H9 (cell line): Measurements from ENCODE around the gene MAD1L1. TPM values are rescaled to one million over a fixed set of nuclear protein-coding genes. Genes with fewer than 3 reads are reported as not detected.

Source experiments
- DNase-seq: peaks from one replicate; pipeline ENCODE4 v3.0.0-alpha.2; 2017
- H2AFZ ChIP-seq: one replicate; pipeline ENCODE4 v1.6.1; 2013; ENCODE audit warnings: mild to moderate bottlenecking, low read length, control low read depth, moderate library complexity
- H2AK5ac ChIP-seq: 2 replicates; pipeline ENCODE4 v1.6.1; 2013; ENCODE audit warnings: low read length, control low read depth, mixed read lengths; ENCODE audit not compliant: insufficient read length
- H2BK120ac ChIP-seq: one replicate; pipeline ENCODE4 v1.6.1; 2013; ENCODE audit warnings: low read depth, mild to moderate bottlenecking, low read length, control low read depth, inconsistent platforms; ENCODE audit not compliant: poor library complexity, severe bottlenecking
- H2BK12ac ChIP-seq: 2 replicates; pipeline ENCODE4 v1.6.1; 2013; ENCODE audit warnings: low read length, control low read depth, mixed read lengths, low read depth; ENCODE audit not compliant: insufficient read length
- H2BK15ac ChIP-seq: 2 replicates; pipeline ENCODE4 v1.6.1; 2013; ENCODE audit warnings: low read depth, low read length, control low read depth
- H2BK20ac ChIP-seq: one replicate; pipeline ENCODE4 v1.6.1; 2013; ENCODE audit warnings: low read depth, mild to moderate bottlenecking, low read length, control low read depth, inconsistent platforms; ENCODE audit not compliant: poor library complexity, severe bottlenecking
- H2BK5ac ChIP-seq: 2 replicates; pipeline ENCODE4 v1.6.1; 2013; ENCODE audit warnings: low read length, control low read depth, mixed read lengths; ENCODE audit not compliant: insufficient read length
- H3K14ac ChIP-seq: 2 replicates; pipeline ENCODE4 v1.6.1; 2013; ENCODE audit warnings: low read length, control low read depth; ENCODE audit not compliant: insufficient read depth
- H3K18ac ChIP-seq: 2 replicates; pipeline ENCODE4 v1.6.1; 2013; ENCODE audit warnings: low read depth, mild to moderate bottlenecking, mixed read lengths, low read length, control low read depth; ENCODE audit not compliant: insufficient read length
- H3K23ac ChIP-seq: 2 replicates; pipeline ENCODE4 v1.6.1; 2013; ENCODE audit warnings: low read length, control low read depth, mixed read lengths, low read depth; ENCODE audit not compliant: insufficient read length
- H3K23me2 ChIP-seq: 2 replicates; pipeline ENCODE4 v1.6.1; 2013; ENCODE audit warnings: low read depth, mild to moderate bottlenecking, mixed read lengths, low read length, control low read depth; ENCODE audit not compliant: insufficient read length, poor library complexity, severe bottlenecking
- H3K27ac ChIP-seq: 2 replicates; pipeline ENCODE4 v1.5.1; 2013; ENCODE audit warnings: low read length, control low read depth, mixed read lengths, low read depth; ENCODE audit not compliant: insufficient read length
- H3K27me3 ChIP-seq: 2 replicates; pipeline ENCODE4 v1.6.1; 2013; ENCODE audit warnings: low read length, control low read depth, inconsistent platforms; ENCODE audit not compliant: insufficient read depth
- H3K4ac ChIP-seq: 2 replicates; pipeline ENCODE4 v1.6.1; 2013; ENCODE audit warnings: low read depth, mild to moderate bottlenecking, control low read depth, inconsistent platforms, low read length, moderate library complexity
- H3K4me1 ChIP-seq: 2 replicates; pipeline ENCODE4 v1.6.1; 2013; ENCODE audit warnings: low read length, control low read depth, inconsistent platforms; ENCODE audit not compliant: insufficient read depth
- H3K4me2 ChIP-seq: 2 replicates; pipeline ENCODE4 v1.6.1; 2013; ENCODE audit warnings: low read length, control low read depth, mixed read lengths; ENCODE audit not compliant: insufficient read length, insufficient read depth
- H3K56ac ChIP-seq: 2 replicates; pipeline ENCODE4 v1.6.1; 2013; ENCODE audit warnings: low read depth, mild to moderate bottlenecking, mixed read lengths, low read length, control low read depth; ENCODE audit not compliant: insufficient read length
- H3K79me1 ChIP-seq: 2 replicates; pipeline ENCODE4 v1.6.1; 2013; ENCODE audit warnings: low read depth, mild to moderate bottlenecking, moderate library complexity, low read length, control low read depth, inconsistent platforms; ENCODE audit not compliant: insufficient read depth, poor library complexity, severe bottlenecking
- H3K79me2 ChIP-seq: 2 replicates; pipeline ENCODE4 v1.6.1; 2013; ENCODE audit warnings: low read length, control low read depth, inconsistent platforms; ENCODE audit not compliant: insufficient read depth
- H3K9ac ChIP-seq: 2 replicates; pipeline ENCODE4 v1.6.1; 2013; ENCODE audit warnings: low read length, control low read depth, mixed read lengths; ENCODE audit not compliant: insufficient read length; ENCODE audit errors: extremely low read depth
- H3K9me3 ChIP-seq: one replicate; pipeline ENCODE4 v1.6.1; 2013; ENCODE audit warnings: low read depth, low read length, inconsistent platforms; ENCODE audit not compliant: control insufficient read depth
- H3T11ph ChIP-seq: one replicate; pipeline ENCODE4 v1.6.1; 2013; ENCODE audit warnings: mild to moderate bottlenecking, low read length, control low read depth, inconsistent platforms
- H4K20me1 ChIP-seq: one replicate; pipeline ENCODE4 v1.6.1; 2013; ENCODE audit not compliant: control insufficient read depth, insufficient read length, insufficient read depth
- H4K5ac ChIP-seq: 2 replicates; pipeline ENCODE4 v1.6.1; 2013; ENCODE audit warnings: low read depth, mild to moderate bottlenecking, mixed read lengths, low read length, control low read depth; ENCODE audit not compliant: insufficient read length
- H4K8ac ChIP-seq: replicated peaks from 2 replicates; pipeline ENCODE4 v1.6.1; 2013; ENCODE audit warnings: low read length, control low read depth, mixed read lengths, low read depth; ENCODE audit not compliant: insufficient read length
- H4K91ac ChIP-seq: 2 replicates; pipeline ENCODE4 v1.6.1; 2013; ENCODE audit warnings: low read depth, mild to moderate bottlenecking, moderate library complexity, mixed read lengths, low read length, control low read depth; ENCODE audit not compliant: insufficient read length
- H3K27ac Mint-ChIP-seq, 3 experiments: 2 replicates in 2 of 3; 3 replicates in 1 of 3; pipeline ENCODE4 v1.8.0; 2020 to 2021; ENCODE audit warnings: mixed read lengths in 3 of 3, mild to moderate bottlenecking in 1 of 3, moderate library complexity in 1 of 3
- H3K27me3 Mint-ChIP-seq: 2 replicates; pipeline ENCODE4 v1.8.0; 2021; ENCODE audit warnings: low read depth, mild to moderate bottlenecking, moderate library complexity, mixed read lengths
- H3K36me3 Mint-ChIP-seq, 3 experiments: 2 replicates in 2 of 3; 3 replicates in 1 of 3; pipeline ENCODE4 v1.8.0; 2020 to 2021; ENCODE audit warnings: low read depth in 3 of 3, mixed read lengths in 3 of 3; ENCODE audit not compliant: insufficient read depth in 1 of 3
- H3K4me1 Mint-ChIP-seq, 2 experiments: 2 replicates each; pipeline ENCODE4 v1.8.0; 2020; ENCODE audit warnings: mixed read lengths in 2 of 2
- H3K4me3 Mint-ChIP-seq, 2 experiments: 2 replicates in 1 of 2; 3 replicates in 1 of 2; pipeline ENCODE4 v1.8.0; 2020 to 2021; ENCODE audit warnings: mild to moderate bottlenecking in 2 of 2, mixed read lengths in 2 of 2, moderate library complexity in 1 of 2
- H3K9me3 Mint-ChIP-seq, 2 experiments: 2 replicates in 1 of 2; 3 replicates in 1 of 2; pipeline ENCODE4 v1.8.0; 2020; ENCODE audit warnings: mild to moderate bottlenecking in 2 of 2, mixed read lengths in 2 of 2, moderate library complexity in 1 of 2
- CTCF ChIP-seq: fragments of 200-600 bp; sonication (generic); conservative IDR thresholded peaks from 3 replicates; pipeline ENCODE4 v1.8.0; 2021; ENCODE audit warnings: antibody characterized with exemption, mild to moderate bottlenecking
- whole genome bisulfite sequencing: extraction: QIAGEN DNeasy Blood & Tissue Kit; methylation state at CpG from one replicate; pipeline ENCODE4 v1.1.7; 2013; ENCODE audit warnings: missing lambda C conversion rate, low lambda C conversion rate, mixed read lengths; ENCODE audit not compliant: insufficient read length; ENCODE audit errors: extremely low coverage; 5-methylcytosine and 5-hydroxymethylcytosine counted together
- total RNA-seq: library from RNA; stranded (reverse); gene quantifications from 2 replicates; pipeline ENCODE4 v1.2.1, GENCODE V29; 2021

Gene MAD1L1
- total RNA-seq, 1 experiment from 2014 or later: 39.0 TPM

DNA sequence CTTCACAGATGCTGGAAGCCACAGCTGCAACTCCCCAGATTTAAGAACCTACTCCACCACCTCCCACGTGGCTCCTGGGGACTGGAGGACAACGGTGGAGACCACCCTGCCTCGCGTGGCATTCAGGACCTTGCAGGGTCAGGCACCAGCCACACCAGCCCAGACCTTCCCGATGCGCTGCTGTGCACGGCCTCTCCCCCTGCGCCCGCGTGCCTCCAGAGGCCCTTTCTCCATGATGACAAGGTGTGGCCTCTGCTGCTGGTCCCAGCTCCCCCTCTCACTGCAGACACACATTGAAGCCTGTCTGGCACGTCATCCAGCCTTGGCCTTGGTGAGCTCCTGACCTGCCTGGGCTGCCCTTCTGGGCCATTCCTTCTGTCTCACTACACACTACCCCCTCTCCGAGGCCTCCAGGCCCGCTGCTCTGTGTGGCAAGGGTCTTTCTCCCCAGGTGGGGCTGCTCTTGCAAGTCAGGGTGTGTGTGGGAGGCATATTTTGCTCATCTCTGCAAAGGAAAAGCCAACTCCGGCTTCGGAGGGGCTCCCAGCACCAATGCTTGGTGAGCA, 254.8 kb downstream of the MAD1L1 start:
- Mint-ChIP-seq H3K27me3 (no peaks in the 10 kb centered on the region), H3K27ac (peak overlapping the region in 1 of 3 experiments; percentile 74; a peak in 2 of 7 replicates), H3K36me3 (peaks cover 24 to 37% (median 28%) of the 10 kb centered on the region in 3 experiments), H3K9me3 (peaks cover 16 to 20% of the 10 kb centered on the region in 2 experiments), H3K4me1 (peaks cover 2 to 8% of the 10 kb centered on the region in 2 experiments; a peak in 2 of 4 replicates), H3K4me3 (no peak overlapping the region)
- no peak overlapping the region for H3K4ac ChIP-seq
- H4K20me1 ChIP-seq: no peaks in the 10 kb centered on the region
- H2BK20ac ChIP-seq: no peak overlapping the region
- no peak overlapping the region for H2BK15ac ChIP-seq
- peaks cover 5% of the 10 kb centered on the region for H3K9me3 ChIP-seq
- H3K27me3 ChIP-seq: no peaks in the 10 kb centered on the region
- no peaks in the 10 kb centered on the region for H3K4me1 ChIP-seq
- no peak for TF ChIP-seq CTCF
- no peak overlapping the region; the same call in 1 of the 2 replicates for H3K14ac ChIP-seq
- H3K23ac ChIP-seq: no peak overlapping the region
- no peak overlapping the region for H4K91ac ChIP-seq
- H3K27ac ChIP-seq: no peak overlapping the region
- no CpG with 5 or more reads among the region's 15 CpGs for WGBS
- H3K18ac ChIP-seq: no peak overlapping the region
- no peak overlapping the region for H2BK5ac ChIP-seq
- no peak overlapping the region for H4K8ac ChIP-seq
- H4K5ac ChIP-seq: no peak overlapping the region
- H3K23me2 ChIP-seq: no peaks in the 10 kb centered on the region
- no peak overlapping the region for H3K4me2 ChIP-seq
- no peak overlapping the region for H3K9ac ChIP-seq
- H3K79me1 ChIP-seq: no peaks in the 10 kb centered on the region
- H2BK12ac ChIP-seq: no peak overlapping the region
- H3K56ac ChIP-seq: no peak overlapping the region
- no peak for DNase-seq
- H2BK120ac ChIP-seq: no peak overlapping the region
- H2AK5ac ChIP-seq: no peak overlapping the region
- H2AFZ ChIP-seq: no peak overlapping the region
- H3T11ph ChIP-seq: no peak overlapping the region
- no peaks in the 10 kb centered on the region for H3K79me2 ChIP-seq
